Tibial nerve (tissue), 4 donors: ENCODE results near the gene LRRC56.

Experiments used
- EP300 ChIP-seq, 2 donors: sonication (generic); formaldehyde crosslinking; IDR thresholded peaks; one replicate each; pipeline ENCODE4 v1.6.1; 2017; ENCODE audit warnings: antibody characterized with exemption in 2 of 2, mild to moderate bottlenecking in 1 of 2
- POLR2A ChIP-seq, 2 donors: fragments of 450-650 bp; IDR thresholded peaks; one replicate each; pipeline ENCODE4 v1.6.1; 2017; ENCODE audit warnings: antibody characterized with exemption in 2 of 2, mild to moderate bottlenecking in 2 of 2, moderate library complexity in 2 of 2
- TF ChIP-seq, protein P1 (sequence below), 5 experiments: fragments of 200-600 bp in 3 of 5; fragments of 450-650 bp in 2 of 5; sonication (generic) in 3 of 5; IDR thresholded peaks; one replicate each; pipeline ENCODE4 v1.5.1; 2016 to 2019; ENCODE audit warnings: antibody characterized with exemption in 5 of 5, mild to moderate bottlenecking in 3 of 5, moderate library complexity in 2 of 5

DNA sequence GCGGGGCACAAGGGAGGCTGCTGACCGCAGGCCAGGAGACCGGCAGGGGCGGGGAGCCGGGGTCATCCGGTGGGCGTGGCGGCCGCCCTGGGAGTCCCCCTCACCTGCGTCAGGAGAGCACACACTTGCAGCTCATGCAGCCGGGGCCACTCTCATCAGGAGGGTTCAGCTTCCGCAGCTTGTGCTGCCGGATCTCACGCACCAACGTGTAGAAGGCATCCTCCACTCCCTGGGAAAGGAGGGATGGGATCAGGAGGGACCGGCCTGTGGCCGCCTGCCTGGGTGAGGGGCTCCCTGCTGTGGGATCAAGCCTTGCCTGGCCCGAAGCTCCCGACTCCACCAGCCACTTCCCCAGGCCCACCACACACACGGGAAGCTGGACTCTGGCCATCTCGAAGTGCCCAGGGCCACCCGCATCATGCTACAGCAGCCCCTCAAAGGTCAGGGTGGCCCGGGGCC lies 4.8 kb upstream of the LRRC56 start:
- TF ChIP-seq, protein P1, sequence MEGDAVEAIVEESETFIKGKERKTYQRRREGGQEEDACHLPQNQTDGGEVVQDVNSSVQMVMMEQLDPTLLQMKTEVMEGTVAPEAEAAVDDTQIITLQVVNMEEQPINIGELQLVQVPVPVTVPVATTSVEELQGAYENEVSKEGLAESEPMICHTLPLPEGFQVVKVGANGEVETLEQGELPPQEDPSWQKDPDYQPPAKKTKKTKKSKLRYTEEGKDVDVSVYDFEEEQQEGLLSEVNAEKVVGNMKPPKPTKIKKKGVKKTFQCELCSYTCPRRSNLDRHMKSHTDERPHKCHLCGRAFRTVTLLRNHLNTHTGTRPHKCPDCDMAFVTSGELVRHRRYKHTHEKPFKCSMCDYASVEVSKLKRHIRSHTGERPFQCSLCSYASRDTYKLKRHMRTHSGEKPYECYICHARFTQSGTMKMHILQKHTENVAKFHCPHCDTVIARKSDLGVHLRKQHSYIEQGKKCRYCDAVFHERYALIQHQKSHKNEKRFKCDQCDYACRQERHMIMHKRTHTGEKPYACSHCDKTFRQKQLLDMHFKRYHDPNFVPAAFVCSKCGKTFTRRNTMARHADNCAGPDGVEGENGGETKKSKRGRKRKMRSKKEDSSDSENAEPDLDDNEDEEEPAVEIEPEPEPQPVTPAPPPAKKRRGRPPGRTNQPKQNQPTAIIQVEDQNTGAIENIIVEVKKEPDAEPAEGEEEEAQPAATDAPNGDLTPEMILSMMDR (IDR thresholded peaks at IDR 0.05) = no peak
- TF ChIP-seq POLR2A (IDR thresholded peaks at IDR 0.05) (no peak), EP300 (IDR thresholded peaks at IDR 0.05) (no peak)
